GM12878 (cell line): ENCODE data around the gene GPR137B. TPM values are rescaled to one million over a fixed set of nuclear protein-coding genes. Genes with fewer than 3 reads are reported as not detected.

Experiments used
- BACH1 ChIP-seq: fragments of 450-650 bp; IDR thresholded peaks from 2 replicates; pipeline ENCODE4 v1.6.1; 2017; ENCODE audit warnings: mild to moderate bottlenecking, borderline replicate concordance
- BHLHE40 ChIP-seq, 2 experiments: fragments of 450-650 bp in 1 of 2; IDR thresholded peaks; 2 replicates each; pipeline ENCODE4 v1.6.1; 2011 to 2017; ENCODE audit warnings: low read depth in 2 of 2, borderline replicate concordance in 1 of 2, improper control_type of control experiment in 1 of 2, low read length in 1 of 2, mild to moderate bottlenecking in 1 of 2
- CBFB ChIP-seq: IDR thresholded peaks from 2 replicates; pipeline ENCODE4 v1.6.1; 2016; ENCODE audit warnings: antibody characterized with exemption, low read depth
- ETV6 ChIP-seq, 2 experiments: fragments of 450-650 bp in 1 of 2; IDR thresholded peaks in 1 of 2; conservative IDR thresholded peaks in 1 of 2; 2 replicates each; pipeline ENCODE4 v1.6.1; 2014; ENCODE audit warnings: antibody characterized with exemption in 1 of 2, borderline replicate concordance in 1 of 2, low read depth in 1 of 2, mild to moderate bottlenecking in 1 of 2, moderate library complexity in 1 of 2
- GATAD2B ChIP-seq: fragments of 450-650 bp; conservative IDR thresholded peaks from 2 replicates; pipeline ENCODE4 v1.6.1; 2017; ENCODE audit warnings: low read depth, mild to moderate bottlenecking, moderate library complexity
- IKZF1 ChIP-seq: fragments of 450-650 bp; conservative IDR thresholded peaks from 2 replicates; pipeline ENCODE4 v1.6.1; 2017; ENCODE audit warnings: antibody characterized with exemption, mild to moderate bottlenecking
- IKZF2 ChIP-seq, 2 experiments: fragments of 450-650 bp; IDR thresholded peaks; 2 replicates each; pipeline ENCODE4 v1.6.1; 2017; ENCODE audit warnings: mild to moderate bottlenecking in 2 of 2, moderate library complexity in 2 of 2
- MEF2B ChIP-seq: fragments of 450-650 bp; IDR thresholded peaks from 2 replicates; pipeline ENCODE4 v1.6.1; 2018; ENCODE audit warnings: mild to moderate bottlenecking, moderate library complexity; ENCODE audit not compliant: partially characterized antibody, poor library complexity, severe bottlenecking
- MYC ChIP-seq: IDR thresholded peaks from 2 replicates; pipeline ENCODE4 v1.6.1; 2011; ENCODE audit warnings: mild to moderate bottlenecking, low read length, moderate library complexity, inconsistent platforms; ENCODE audit not compliant: insufficient read depth, insufficient replicate concordance, insufficient read length, severe bottlenecking
- NFYA ChIP-seq: IDR thresholded peaks from 2 replicates; pipeline ENCODE4 v1.6.1; 2011; ENCODE audit warnings: low read depth, mild to moderate bottlenecking, low read length, improper control_type of control experiment, borderline replicate concordance
- POLR2AphosphoS2 ChIP-seq: IDR thresholded peaks from 2 replicates; pipeline ENCODE4 v1.6.1; 2011; ENCODE audit warnings: low read depth, mild to moderate bottlenecking, low read length, improper control_type of control experiment, moderate library complexity
- RUNX3 ChIP-seq: IDR thresholded peaks from 2 replicates; pipeline ENCODE4 v1.6.1; 2012; ENCODE audit warnings: low read length, inconsistent platforms
- SIN3A ChIP-seq: IDR thresholded peaks from 2 replicates; pipeline ENCODE4 v1.6.1; 2012; ENCODE audit warnings: low read depth, low read length, improper control_type of control experiment
- SKIL ChIP-seq: fragments of 450-650 bp; IDR thresholded peaks from 2 replicates; pipeline ENCODE4 v1.6.1; 2017; ENCODE audit warnings: mild to moderate bottlenecking, low read depth, inconsistent platforms; ENCODE audit not compliant: poor library complexity, severe bottlenecking
- SP1 ChIP-seq: IDR thresholded peaks from one replicate; pipeline ENCODE4 v1.6.1; 2011; ENCODE audit warnings: low read depth, low read length
- TCF12 ChIP-seq: IDR thresholded peaks from 2 replicates; pipeline ENCODE4 v1.6.1; 2011; ENCODE audit warnings: low read depth, mild to moderate bottlenecking, low read length
- ZBTB11 ChIP-seq: fragments of 450-650 bp; formaldehyde crosslinking; IDR thresholded peaks from 2 replicates; pipeline ENCODE4 v1.5.0; 2022; ENCODE audit warnings: mild to moderate bottlenecking, missing genetic modification characterization
- ZNF274 ChIP-seq: IDR thresholded peaks from one replicate; pipeline ENCODE4 v1.8.0; 2011; ENCODE audit not compliant: insufficient read length, insufficient read depth
- ZNF687 ChIP-seq: fragments of 450-650 bp; IDR thresholded peaks from 2 replicates; pipeline ENCODE4 v1.6.1; 2017; ENCODE audit warnings: mild to moderate bottlenecking, moderate library complexity
- ZSCAN29 ChIP-seq: fragments of 450-650 bp; IDR thresholded peaks from 2 replicates; pipeline ENCODE4 v1.6.1; 2017; ENCODE audit warnings: mild to moderate bottlenecking, moderate library complexity
- ZZZ3 ChIP-seq: IDR thresholded peaks from 2 replicates; pipeline ENCODE4 v1.6.1; 2011; ENCODE audit warnings: low read depth; ENCODE audit not compliant: control insufficient read depth, insufficient read length
- polyA plus RNA-seq, 11 experiments: library from polyadenylated mRNA; depleted of rRNA in 4 of 11; unstranded in 6 of 11; stranded (reverse) in 5 of 11; fragments of >200 nt; fragmentation: Nextera tagmentation in 4 of 11; fragmentation: Illumina TruSeq in 1 of 11; extraction: Ambion mirVana in 4 of 11; extraction: Trizol in 1 of 11; gene quantifications; 1 replicate in 1 of 11; 2 replicates in 10 of 11; pipeline versions ENCODE4 v1.2.1 to v1.2.3, GENCODE V29; 2011 to 2016; ENCODE audit warnings: inconsistent platforms in 2 of 11, missing spikeins in 2 of 11, low read depth in 1 of 11
- total RNA-seq, 4 experiments: library from RNA; depleted of rRNA in 3 of 4; stranded (reverse); fragments of >200 nt in 3 of 4; fragmentation: Illumina TruSeq in 1 of 4; extraction: Trizol in 1 of 4; gene quantifications; 2 replicates each; pipeline versions ENCODE4 v1.2.1 to v1.2.3, GENCODE V29; 2013 to 2021

The GPR137B gene
- total and polyA plus RNA-seq, 10 of the 15 experiments (the other 5 are each of a cell fraction or from before 2014, with no cell fraction given), result 5.4 to 20.8 (median 12.5) TPM

- TF ChIP-seq ZBTB11 (no peak), ZZZ3 (no peak), MEF2B (peak; percentile 85), TCF12 (no peak), BACH1 (peak; percentile 34; the same call in 1 of the 2 replicates), POLR2AphosphoS2 (no peak), SP1 (peak; percentile 36), ZNF274 (no peak), BHLHE40 (IDR thresholded peaks at IDR 0.05; ENCODE audit: borderline replicate concordance in 1 of 2, low read depth in 2 of 2, low read length in 1 of 2) (0 out of 4 replicates have a peak, but pooled peaks have one; percentile 30 to 50), ETV6 (conservative IDR thresholded peaks at IDR 0.05 in 1 of 2, IDR thresholded peaks at IDR 0.05 in 1 of 2; ENCODE audit: borderline replicate concordance in 1 of 2, low read depth in 1 of 2) (peak in 1 of 2 experiments; percentile 94; a peak in 2 of 4 replicates), IKZF2 (IDR thresholded peaks at IDR 0.05) (peak; percentile 88 to 91), RUNX3 (peak; percentile 96), SIN3A (no peak), ZNF687 (peak; percentile 49; the same call in 1 of the 2 replicates), IKZF1 (peak; percentile 82), ZSCAN29 (no peak), SKIL (peak; percentile 26), NFYA (no peak), GATAD2B (no peak), MYC (no peak), CBFB (peak; percentile 41; the same call in 1 of the 2 replicates)
Measured at GRCh38 chr1:236122176-236122575, 20.2 kb upstream of the GPR137B start (continued).
